ENCODE measurements around the gene FOXF1.

The FOXF1 gene

GRCh38 chr16:86467490-86467889 is 42.8 kb upstream of the FOXF1 start:
- H3K27ac ChIP-seq, result no peak overlapping the region
- TF ChIP-seq, protein P1, sequence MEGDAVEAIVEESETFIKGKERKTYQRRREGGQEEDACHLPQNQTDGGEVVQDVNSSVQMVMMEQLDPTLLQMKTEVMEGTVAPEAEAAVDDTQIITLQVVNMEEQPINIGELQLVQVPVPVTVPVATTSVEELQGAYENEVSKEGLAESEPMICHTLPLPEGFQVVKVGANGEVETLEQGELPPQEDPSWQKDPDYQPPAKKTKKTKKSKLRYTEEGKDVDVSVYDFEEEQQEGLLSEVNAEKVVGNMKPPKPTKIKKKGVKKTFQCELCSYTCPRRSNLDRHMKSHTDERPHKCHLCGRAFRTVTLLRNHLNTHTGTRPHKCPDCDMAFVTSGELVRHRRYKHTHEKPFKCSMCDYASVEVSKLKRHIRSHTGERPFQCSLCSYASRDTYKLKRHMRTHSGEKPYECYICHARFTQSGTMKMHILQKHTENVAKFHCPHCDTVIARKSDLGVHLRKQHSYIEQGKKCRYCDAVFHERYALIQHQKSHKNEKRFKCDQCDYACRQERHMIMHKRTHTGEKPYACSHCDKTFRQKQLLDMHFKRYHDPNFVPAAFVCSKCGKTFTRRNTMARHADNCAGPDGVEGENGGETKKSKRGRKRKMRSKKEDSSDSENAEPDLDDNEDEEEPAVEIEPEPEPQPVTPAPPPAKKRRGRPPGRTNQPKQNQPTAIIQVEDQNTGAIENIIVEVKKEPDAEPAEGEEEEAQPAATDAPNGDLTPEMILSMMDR (IDR thresholded peaks at IDR 0.05), result no peak
- TF ChIP-seq ZFX (IDR thresholded peaks at IDR 0.05; ENCODE audit: borderline replicate concordance), result no peak

DNA sequence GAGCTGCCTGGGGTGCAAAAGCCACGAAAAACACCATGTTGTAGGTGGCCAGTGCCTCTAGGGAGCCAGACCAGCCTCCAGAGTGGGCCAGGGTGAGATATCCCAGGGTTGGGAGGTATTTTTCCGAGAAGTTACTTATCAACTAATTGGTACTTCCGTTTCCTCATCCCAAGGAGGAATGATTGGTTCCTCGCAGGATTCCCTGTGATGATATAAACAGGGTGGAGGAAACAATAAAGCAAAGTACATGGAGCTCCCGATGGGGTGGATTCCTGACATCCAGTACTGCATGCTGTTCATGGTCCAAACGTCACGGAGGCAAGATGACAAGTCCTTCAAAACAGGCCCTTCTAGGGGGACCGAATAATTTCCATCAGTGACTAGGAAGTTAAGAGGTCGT is 39.4 kb upstream of the FOXF1 start:
- no peak overlapping the region for H3K27ac ChIP-seq
- no peak for TF ChIP-seq ZFX (IDR thresholded peaks at IDR 0.05; ENCODE audit: borderline replicate concordance)
- TF ChIP-seq, protein P1 (IDR thresholded peaks at IDR 0.05), result no peak

- TF ChIP-seq, protein P1 (IDR thresholded peaks at IDR 0.05), result no peak
- no peak for TF ChIP-seq ZFX (IDR thresholded peaks at IDR 0.05; ENCODE audit: borderline replicate concordance)
- H3K27ac ChIP-seq, result no peak overlapping the region
Measured at GRCh38 chr16:86471896-86472295, 38.4 kb upstream of the FOXF1 start.

- H3K27ac ChIP-seq, result no peak overlapping the region
- TF ChIP-seq, protein P1 (IDR thresholded peaks at IDR 0.05), result no peak
- no peak for TF ChIP-seq ZFX (IDR thresholded peaks at IDR 0.05; ENCODE audit: borderline replicate concordance)
Measured at GRCh38 chr16:86472366-86472765, 38.0 kb upstream of the FOXF1 start.

DNA sequence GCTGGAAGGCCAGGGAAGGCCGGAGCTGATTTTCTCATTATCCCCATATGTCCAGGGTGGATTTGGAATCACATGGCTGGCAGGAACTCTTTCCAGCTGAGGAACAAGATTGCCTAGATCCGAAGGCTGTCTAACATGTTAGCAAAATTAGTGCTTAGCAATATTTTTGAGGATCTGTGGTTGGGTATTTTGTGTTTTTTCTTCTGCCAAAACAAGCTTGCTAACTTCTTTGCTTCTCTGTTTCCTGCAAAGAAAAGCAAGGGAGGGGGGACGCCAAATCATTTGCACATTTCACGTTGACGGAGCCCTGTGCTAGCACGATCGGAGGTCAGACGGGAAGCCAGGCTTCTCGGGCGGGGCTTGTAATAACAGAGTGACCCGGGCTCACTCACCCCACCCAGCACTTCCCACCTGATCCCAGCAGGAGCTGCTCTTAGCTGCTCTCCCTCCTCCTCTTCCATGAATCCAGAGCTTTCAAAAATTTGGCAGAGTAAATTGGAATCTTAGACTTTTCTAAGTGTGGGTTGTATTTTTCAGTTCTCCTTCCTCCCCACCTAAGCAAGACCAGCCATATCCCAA is 33.3 kb upstream of the FOXF1 start:
- no peak overlapping the region for H3K27ac ChIP-seq
- no peak for TF ChIP-seq ZFX (IDR thresholded peaks at IDR 0.05; ENCODE audit: borderline replicate concordance)
- TF ChIP-seq, protein P1 (IDR thresholded peaks at IDR 0.05), result no peak

GRCh38 chr16:86477642-86478041 is 32.7 kb upstream of the FOXF1 start:
- TF ChIP-seq ZFX (IDR thresholded peaks at IDR 0.05; ENCODE audit: borderline replicate concordance), result no peak
- TF ChIP-seq, protein P1 (IDR thresholded peaks at IDR 0.05), result no peak
- no peak overlapping the region for H3K27ac ChIP-seq

GRCh38 chr16:86478779-86479178 is 31.5 kb upstream of the FOXF1 start:
- H3K27ac ChIP-seq, result no peak overlapping the region
- TF ChIP-seq, protein P1 (IDR thresholded peaks at IDR 0.05), result no peak
- TF ChIP-seq ZFX (IDR thresholded peaks at IDR 0.05; ENCODE audit: borderline replicate concordance), result no peak

Measured in 22Rv1 (cell line).